ENCODE data around the gene TRAPPC2.

DNA sequence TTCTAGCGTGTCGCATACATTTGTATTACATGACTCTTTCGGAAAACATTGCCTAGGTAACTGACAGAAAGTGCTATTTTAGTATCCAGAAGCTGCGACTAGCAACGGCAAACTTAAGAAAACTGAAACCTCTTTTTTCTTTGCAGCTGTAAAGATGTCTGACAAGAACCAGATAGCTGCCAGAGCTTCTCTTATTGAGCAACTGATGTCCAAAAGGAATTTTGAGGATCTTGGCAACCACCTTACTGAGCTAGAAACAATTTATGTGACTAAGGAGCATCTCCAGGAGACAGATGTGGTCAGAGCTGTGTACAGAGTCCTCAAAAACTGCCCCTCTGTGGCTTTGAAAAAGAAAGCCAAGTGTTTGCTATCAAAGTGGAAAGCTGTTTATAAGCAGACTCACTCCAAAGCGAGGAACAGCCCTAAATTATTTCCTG lies 72.0 kb downstream of the TRAPPC2 start:
- TF ChIP-seq POLR2AphosphoS5 (IDR thresholded peaks at IDR 0.05; ENCODE audit: low read depth, low read length) (no peak), RAD21 (IDR thresholded peaks at IDR 0.05; ENCODE audit: low read length) (no peak), MXI1 (IDR thresholded peaks at IDR 0.05; ENCODE audit: low read depth, low read length) (no peak), MEF2A (IDR thresholded peaks at IDR 0.05; ENCODE audit: borderline replicate concordance, low read depth) (no peak)
